MCF 10A (cell line): ENCODE measurements around the gene AUTS2. TPM values are rescaled to one million over a fixed set of nuclear protein-coding genes. Genes with fewer than 3 reads are reported as not detected.
A peak's percentile ranks its signal among the peaks of the same experiment; 100 is the strongest.

Source experiments
- BruUV-seq: library from RNA; stranded (reverse); fragments of 400-500 nt; replicated peaks from 2 replicates; lab custom pipeline; 2021; lab: Mats Ljungman, UMichigan
- CTCF ChIA-PET: fragments of 300-600 bp; sonication (Branson Sonifier 250); formaldehyde crosslinking; extraction: SDS; loops from one replicate; lab custom pipeline; 2021; ENCODE audit warnings: antibody characterized with exemption, inconsistent platforms; lab: Yijun Ruan, JAX
- POLR2A ChIA-PET: fragments of 300-600, 350-650 bp; sonication (Branson Sonifier 250); formaldehyde crosslinking; extraction: SDS; loops from one replicate; lab custom pipeline; 2020; ENCODE audit warnings: antibody characterized with exemption, inconsistent platforms; lab: Yijun Ruan, JAX
- DNase-seq: peaks from one replicate; pipeline ENCODE4 v3.0.0-alpha.2; 2018; ENCODE audit not compliant: unreplicated experiment
- H3K27ac Mint-ChIP-seq: one replicate; pipeline ENCODE4 v1.8.0; 2022; ENCODE audit warnings: mild to moderate bottlenecking, low read depth, mixed read lengths; ENCODE audit not compliant: unreplicated experiment
- H3K27me3 Mint-ChIP-seq: one replicate; pipeline ENCODE4 v1.8.0; 2022; ENCODE audit warnings: mixed read lengths; ENCODE audit not compliant: insufficient read depth, unreplicated experiment
- H3K36me3 Mint-ChIP-seq: one replicate; pipeline ENCODE4 v1.8.0; 2022; ENCODE audit warnings: mild to moderate bottlenecking, moderate library complexity, mixed read lengths; ENCODE audit not compliant: insufficient read depth, unreplicated experiment
- H3K4me1 Mint-ChIP-seq: one replicate; pipeline ENCODE4 v1.8.0; 2022; ENCODE audit warnings: mixed read lengths; ENCODE audit not compliant: insufficient read depth, unreplicated experiment
- H3K4me3 Mint-ChIP-seq: one replicate; pipeline ENCODE4 v1.8.0; 2022; ENCODE audit warnings: mild to moderate bottlenecking, moderate library complexity, mixed read lengths; ENCODE audit not compliant: unreplicated experiment
- H3K9me3 Mint-ChIP-seq: one replicate; pipeline ENCODE4 v1.8.0; 2022; ENCODE audit warnings: mixed read lengths; ENCODE audit not compliant: unreplicated experiment
- intact Hi-C: fragments of 100-400 bp; cut with micrococcal nuclease; formaldehyde crosslinking; loops from 2 replicates; pipeline ENCODE4 v1.14.1; 2022
- total RNA-seq: library from RNA; stranded (reverse); gene quantifications from 2 replicates; pipeline ENCODE4 v1.2.3, GENCODE V29; 2022
- TF ChIP-seq, protein P1 (sequence below): fragments of 200-600 bp; IDR thresholded peaks from one replicate; pipeline ENCODE4 v1.8.0; 2022; ENCODE audit warnings: antibody characterized with exemption, mild to moderate bottlenecking; ENCODE audit not compliant: unreplicated experiment

AUTS2 gene
- total RNA-seq, 1 experiment from 2014 or later = 1.3 TPM

DNA sequence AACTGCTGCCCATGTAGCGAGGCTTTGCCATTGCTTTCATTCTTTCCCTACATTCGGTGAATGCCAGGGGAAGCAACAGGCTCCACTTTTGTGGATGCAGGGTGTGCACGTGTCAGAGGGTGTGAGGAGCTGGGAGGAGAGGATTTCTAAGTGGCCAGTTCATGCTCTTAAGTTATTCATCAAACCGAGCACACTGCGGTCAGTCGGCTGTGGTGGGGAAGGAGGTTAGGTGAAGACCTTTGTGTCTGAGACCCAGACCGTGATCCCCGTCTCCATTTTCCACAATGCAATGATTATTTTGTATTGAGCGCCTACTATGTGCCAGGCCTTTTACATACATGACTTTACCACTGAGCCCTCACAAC is 1095.0 kb downstream of the AUTS2 start:
- intact Hi-C loops = loop anchor here (5.0 to 10.0 kb wide), 2 partner anchors 96 to 369 kb away; no protein-coding TSS in a partner anchor
- H3K9me3 Mint-ChIP-seq = no peaks in the 10 kb centered on the region
- ChIA-PET CTCF (interaction anchor here (0.6 kb wide), 1 partner anchor 199 kb away, joined by 3 read pairs; no protein-coding TSS in a partner anchor), POLR2A (no interaction called here)
- TF ChIP-seq, protein P1, sequence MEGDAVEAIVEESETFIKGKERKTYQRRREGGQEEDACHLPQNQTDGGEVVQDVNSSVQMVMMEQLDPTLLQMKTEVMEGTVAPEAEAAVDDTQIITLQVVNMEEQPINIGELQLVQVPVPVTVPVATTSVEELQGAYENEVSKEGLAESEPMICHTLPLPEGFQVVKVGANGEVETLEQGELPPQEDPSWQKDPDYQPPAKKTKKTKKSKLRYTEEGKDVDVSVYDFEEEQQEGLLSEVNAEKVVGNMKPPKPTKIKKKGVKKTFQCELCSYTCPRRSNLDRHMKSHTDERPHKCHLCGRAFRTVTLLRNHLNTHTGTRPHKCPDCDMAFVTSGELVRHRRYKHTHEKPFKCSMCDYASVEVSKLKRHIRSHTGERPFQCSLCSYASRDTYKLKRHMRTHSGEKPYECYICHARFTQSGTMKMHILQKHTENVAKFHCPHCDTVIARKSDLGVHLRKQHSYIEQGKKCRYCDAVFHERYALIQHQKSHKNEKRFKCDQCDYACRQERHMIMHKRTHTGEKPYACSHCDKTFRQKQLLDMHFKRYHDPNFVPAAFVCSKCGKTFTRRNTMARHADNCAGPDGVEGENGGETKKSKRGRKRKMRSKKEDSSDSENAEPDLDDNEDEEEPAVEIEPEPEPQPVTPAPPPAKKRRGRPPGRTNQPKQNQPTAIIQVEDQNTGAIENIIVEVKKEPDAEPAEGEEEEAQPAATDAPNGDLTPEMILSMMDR = no peak
- no peak overlapping the region for H3K27ac Mint-ChIP-seq
- no TSS peak for BruUV-seq
- H3K4me3 Mint-ChIP-seq = peak overlapping the region; percentile 75
- no peaks in the 10 kb centered on the region for H3K27me3 Mint-ChIP-seq
- no peaks in the 10 kb centered on the region for H3K36me3 Mint-ChIP-seq
- H3K4me1 Mint-ChIP-seq = no peaks in the 10 kb centered on the region
- no peak for DNase-seq

DNA sequence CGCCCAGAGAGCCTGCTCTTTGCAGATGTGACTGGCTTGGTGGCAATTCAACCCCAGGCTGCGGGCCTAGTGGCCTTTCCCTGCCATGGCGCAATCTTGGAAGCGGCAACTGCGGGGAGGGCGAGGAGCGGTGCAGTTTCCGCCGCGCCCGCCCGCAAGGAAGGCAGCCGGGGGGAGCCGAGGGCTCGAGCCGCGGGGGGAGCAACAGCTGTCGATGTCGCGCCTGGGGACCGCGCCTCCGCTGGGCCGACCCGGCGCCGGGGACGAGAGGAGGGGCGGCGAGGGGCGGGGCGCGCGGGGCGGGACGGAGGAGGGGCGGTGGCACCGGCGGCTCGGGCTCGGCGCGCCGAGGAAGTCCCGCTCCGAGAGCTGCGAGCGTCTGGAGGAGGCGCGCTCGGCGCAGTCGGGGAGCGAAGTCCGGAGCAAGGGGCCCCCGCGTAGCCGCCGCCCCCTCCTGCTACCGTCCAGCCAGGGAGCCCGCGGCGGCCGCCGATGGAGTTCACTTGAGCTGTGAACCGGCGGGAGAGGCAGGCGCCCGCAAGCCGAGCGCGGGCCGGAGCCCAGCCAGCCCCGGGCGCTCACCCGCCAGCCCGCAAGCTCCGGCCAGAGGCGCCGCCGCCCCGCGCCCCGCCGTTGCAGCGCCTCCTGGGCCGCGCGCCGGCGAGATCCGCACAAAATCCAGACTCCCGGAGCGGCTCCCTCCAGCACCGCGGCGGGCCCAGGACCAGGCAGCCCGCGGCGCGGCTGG is 1095.6 kb downstream of the AUTS2 start:
- ChIA-PET POLR2A (no interaction called here), CTCF (interaction anchor here (0.6 kb wide), 1 partner anchor 200 kb away, joined by 3 read pairs; no protein-coding TSS in a partner anchor)
- Mint-ChIP-seq H3K27ac (no peak overlapping the region), H3K4me1 (no peaks in the 10 kb centered on the region), H3K4me3 (peak overlapping the region; percentile 75), H3K9me3 (no peaks in the 10 kb centered on the region), H3K27me3 (no peaks in the 10 kb centered on the region), H3K36me3 (no peaks in the 10 kb centered on the region)
- intact Hi-C loops = loop anchor here (5.0 to 10.0 kb wide), 2 partner anchors 97 to 369 kb away; no protein-coding TSS in a partner anchor
- BruUV-seq = no TSS peak
- no peak for DNase-seq
- TF ChIP-seq, protein P1 = no peak

DNA sequence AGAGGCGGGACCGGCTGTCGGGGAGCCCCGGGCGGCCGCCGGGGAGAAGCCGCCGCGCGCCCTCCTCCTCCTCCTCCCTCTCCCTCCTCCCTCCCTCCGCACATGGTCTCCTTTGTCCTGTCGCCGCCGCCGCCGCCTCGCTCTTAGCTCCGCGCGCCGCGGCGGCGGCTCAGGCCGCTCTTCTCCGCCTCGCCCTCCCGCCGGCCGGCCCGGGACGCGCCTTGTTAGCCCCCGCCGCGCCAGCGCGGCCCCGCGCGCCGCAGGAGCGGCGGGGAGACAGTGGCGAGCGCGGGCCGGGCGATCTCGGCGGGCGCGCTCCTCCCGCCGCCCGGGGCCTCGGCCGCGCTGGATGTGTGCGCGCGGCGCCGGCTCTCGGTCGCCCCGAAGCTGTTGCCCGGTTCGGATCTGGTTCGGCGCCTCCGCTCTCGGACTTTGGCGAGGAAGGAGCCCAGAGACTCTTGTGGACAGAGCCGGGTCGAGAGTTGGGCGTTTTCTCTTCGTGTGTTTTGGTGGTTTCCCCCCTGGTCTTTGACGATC is 1096.2 kb downstream of the AUTS2 start:
- CTCF ChIA-PET = interaction anchor here (0.6 kb wide), 1 partner anchor 855 kb away, joined by 3 read pairs; no protein-coding TSS in a partner anchor
- H3K36me3 Mint-ChIP-seq = no peaks in the 10 kb centered on the region
- no peaks in the 10 kb centered on the region for H3K4me1 Mint-ChIP-seq
- peak overlapping the region; percentile 75 for H3K4me3 Mint-ChIP-seq
- no peaks in the 10 kb centered on the region for H3K9me3 Mint-ChIP-seq
- no peak overlapping the region for H3K27ac Mint-ChIP-seq
- DNase-seq = no peak
- BruUV-seq = no TSS peak
- intact Hi-C loops = loop anchor here (5.0 to 10.0 kb wide), 2 partner anchors 97 to 370 kb away; no protein-coding TSS in a partner anchor
- POLR2A ChIA-PET = no interaction called here
- TF ChIP-seq, protein P1 = no peak
- no peaks in the 10 kb centered on the region for H3K27me3 Mint-ChIP-seq
